GM12878 (cell line): ENCODE results near the gene CAMK4. TPM values are rescaled to one million over a fixed set of nuclear protein-coding genes. Genes with fewer than 3 reads are reported as not detected.

Experiments used
- EP300 ChIP-seq, 2 experiments: fragments of 150-350 bp in 1 of 2; IDR thresholded peaks; 2 replicates each; pipeline ENCODE4 v1.6.1; 2011 to 2012; ENCODE audit warnings: low read depth in 2 of 2, low read length in 2 of 2, borderline replicate concordance in 1 of 2, improper control_type of control experiment in 1 of 2, inconsistent platforms in 1 of 2; ENCODE audit not compliant: control insufficient read depth in 1 of 2
- IKZF2 ChIP-seq, 2 experiments: fragments of 450-650 bp; IDR thresholded peaks; 2 replicates each; pipeline ENCODE4 v1.6.1; 2017; ENCODE audit warnings: mild to moderate bottlenecking in 2 of 2, moderate library complexity in 2 of 2
- MEF2B ChIP-seq: fragments of 450-650 bp; IDR thresholded peaks from 2 replicates; pipeline ENCODE4 v1.6.1; 2018; ENCODE audit warnings: mild to moderate bottlenecking, moderate library complexity; ENCODE audit not compliant: partially characterized antibody, poor library complexity, severe bottlenecking
- POLR2AphosphoS5 ChIP-seq: IDR thresholded peaks from 2 replicates; pipeline ENCODE4 v1.6.1; 2011; ENCODE audit warnings: mild to moderate bottlenecking, low read length, inconsistent platforms
- RUNX3 ChIP-seq: IDR thresholded peaks from 2 replicates; pipeline ENCODE4 v1.6.1; 2012; ENCODE audit warnings: low read length, inconsistent platforms
- ZBTB40 ChIP-seq: fragments of 450-650 bp; IDR thresholded peaks from 2 replicates; pipeline ENCODE4 v1.6.1; 2016; ENCODE audit warnings: mild to moderate bottlenecking, moderate library complexity, borderline replicate concordance
- ZNF24 ChIP-seq: fragments of 450-650 bp; IDR thresholded peaks from 2 replicates; pipeline ENCODE4 v1.6.1; 2017; ENCODE audit warnings: antibody characterized with exemption, mild to moderate bottlenecking
- ZNF592 ChIP-seq: fragments of 450-650 bp; IDR thresholded peaks from 2 replicates; pipeline ENCODE4 v1.6.1; 2017; ENCODE audit warnings: mild to moderate bottlenecking, moderate library complexity
- polyA plus RNA-seq, 11 experiments: library from polyadenylated mRNA; depleted of rRNA in 4 of 11; unstranded in 6 of 11; stranded (reverse) in 5 of 11; fragments of >200 nt; fragmentation: Nextera tagmentation in 4 of 11; fragmentation: Illumina TruSeq in 1 of 11; extraction: Ambion mirVana in 4 of 11; extraction: Trizol in 1 of 11; gene quantifications; 1 replicate in 1 of 11; 2 replicates in 10 of 11; pipeline versions ENCODE4 v1.2.1 to v1.2.3, GENCODE V29; 2011 to 2016; ENCODE audit warnings: inconsistent platforms in 2 of 11, missing spikeins in 2 of 11, low read depth in 1 of 11
- total RNA-seq, 4 experiments: library from RNA; depleted of rRNA in 3 of 4; stranded (reverse); fragments of >200 nt in 3 of 4; fragmentation: Illumina TruSeq in 1 of 4; extraction: Trizol in 1 of 4; gene quantifications; 2 replicates each; pipeline versions ENCODE4 v1.2.1 to v1.2.3, GENCODE V29; 2013 to 2021
- TF ChIP-seq, protein P1 (sequence below): IDR thresholded peaks from 2 replicates; pipeline ENCODE4 v1.6.1; 2012; ENCODE audit warnings: low read length, inconsistent platforms

CAMK4 gene
- total and polyA plus RNA-seq, 10 of the 15 experiments (the other 5 are each of a cell fraction or from before 2014, with no cell fraction given), result 13.3 to 51.9 (median 35.3) TPM

DNA sequence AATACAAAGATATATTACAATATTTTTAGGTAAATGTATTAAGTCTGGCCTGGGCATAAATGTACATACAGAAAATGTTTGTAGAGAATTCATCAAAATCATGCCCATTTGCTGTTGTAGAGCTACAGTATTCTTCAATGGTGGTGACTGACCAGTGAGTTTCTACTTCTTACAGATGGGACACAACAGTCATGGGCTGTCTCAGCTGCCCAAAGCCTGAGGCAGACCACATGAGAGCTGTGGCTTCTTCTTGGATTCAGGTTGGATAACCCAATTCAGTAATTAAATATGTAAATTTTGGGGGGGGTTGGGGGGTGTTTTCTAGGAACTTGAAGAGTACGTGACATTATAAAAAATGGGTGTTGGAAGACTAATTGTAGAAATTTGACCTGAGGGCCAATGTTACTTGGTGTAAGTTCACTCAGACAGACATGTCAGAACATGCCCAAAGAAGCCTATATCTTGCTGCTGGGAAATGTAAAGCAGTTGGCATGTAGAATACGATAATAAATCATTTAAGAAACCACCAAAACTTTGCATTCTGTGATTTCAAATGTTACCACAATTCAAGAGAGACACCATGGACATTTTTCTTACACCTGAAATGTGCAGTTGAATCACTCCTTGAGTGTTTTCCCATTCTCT is 270.3 kb downstream of the CAMK4 start (continued):
- peak; percentile 19; the same call in 1 of the 2 replicates for TF ChIP-seq RUNX3
- no peak for TF ChIP-seq ZNF24
- TF ChIP-seq MEF2B, result peak; percentile 21
- TF ChIP-seq, protein P1, sequence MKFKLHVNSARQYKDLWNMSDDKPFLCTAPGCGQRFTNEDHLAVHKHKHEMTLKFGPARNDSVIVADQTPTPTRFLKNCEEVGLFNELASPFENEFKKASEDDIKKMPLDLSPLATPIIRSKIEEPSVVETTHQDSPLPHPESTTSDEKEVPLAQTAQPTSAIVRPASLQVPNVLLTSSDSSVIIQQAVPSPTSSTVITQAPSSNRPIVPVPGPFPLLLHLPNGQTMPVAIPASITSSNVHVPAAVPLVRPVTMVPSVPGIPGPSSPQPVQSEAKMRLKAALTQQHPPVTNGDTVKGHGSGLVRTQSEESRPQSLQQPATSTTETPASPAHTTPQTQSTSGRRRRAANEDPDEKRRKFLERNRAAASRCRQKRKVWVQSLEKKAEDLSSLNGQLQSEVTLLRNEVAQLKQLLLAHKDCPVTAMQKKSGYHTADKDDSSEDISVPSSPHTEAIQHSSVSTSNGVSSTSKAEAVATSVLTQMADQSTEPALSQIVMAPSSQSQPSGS, result peak; percentile 19; the same call in 1 of the 2 replicates
- peak in 1 of 2 experiments; percentile 36; a peak in 1 of 4 replicates for TF ChIP-seq IKZF2 (IDR thresholded peaks at IDR 0.05)
- TF ChIP-seq EP300 (IDR thresholded peaks at IDR 0.05; ENCODE audit: borderline replicate concordance in 1 of 2, control insufficient read depth in 1 of 2, low read depth in 2 of 2, low read length in 2 of 2), result peak in 1 of 2 experiments; percentile 14; a peak in 1 of 4 replicates
- peak; percentile 46; the same call in 1 of the 2 replicates for TF ChIP-seq POLR2AphosphoS5
- TF ChIP-seq ZBTB40, result no peak
- 0 out of 2 replicates have a peak, but pooled peaks have one; percentile 33 for TF ChIP-seq ZNF592
